RWPE2 (cell line): Measurements from ENCODE around the gene GIGYF1.
"Not testable (repeated sequence)": the region's sequence is repeated elsewhere in the genome, so short reads cannot be mapped to it uniquely, and the experiment has no call there.

Source experiments
- ATAC-seq: fragments of 200-7000 bp; cut with Tn5 transposase; 3 replicates; pipeline ENCODE4 v1.9.1; 2021; ENCODE audit warnings: low read depth
- DNase-seq: peaks from one replicate; pipeline ENCODE4 v3.0.0-alpha.2; 2020; ENCODE audit warnings: low spot score
- H3K27ac ChIP-seq: fragments of 450-650 bp; 2 replicates; pipeline ENCODE4 v1.5.1; 2017; ENCODE audit warnings: mild to moderate bottlenecking; ENCODE audit not compliant: poor library complexity, severe bottlenecking
- H3K27me3 ChIP-seq: fragments of 250-450 bp; sonication (Bioruptor Pico); 2 replicates; pipeline ENCODE4 v1.5.1; 2021; ENCODE audit warnings: mild to moderate bottlenecking, moderate library complexity; ENCODE audit not compliant: insufficient read depth, poor library complexity, severe bottlenecking
- H3K36me3 ChIP-seq: fragments of 250-450 bp; sonication (Bioruptor Pico); 2 replicates; pipeline ENCODE4 v1.5.1; 2020; ENCODE audit warnings: low read depth, mild to moderate bottlenecking, moderate library complexity
- H3K4me1 ChIP-seq: fragments of 250-450 bp; sonication (Bioruptor Pico); 2 replicates; pipeline ENCODE4 v1.5.1; 2021; ENCODE audit warnings: mild to moderate bottlenecking, moderate library complexity; ENCODE audit not compliant: insufficient read depth, poor library complexity, severe bottlenecking
- H3K4me3 ChIP-seq: fragments of 250-450 bp; sonication (Bioruptor Pico); 2 replicates; pipeline ENCODE4 v1.5.1; 2021; ENCODE audit warnings: mild to moderate bottlenecking, moderate library complexity; ENCODE audit not compliant: severe bottlenecking
- H3K9me3 ChIP-seq: fragments of 250-450 bp; sonication (Bioruptor Pico); 2 replicates; pipeline ENCODE4 v1.5.1; 2021; ENCODE audit warnings: mild to moderate bottlenecking, moderate library complexity; ENCODE audit not compliant: severe bottlenecking
- TF ChIP-seq, protein P1 (sequence below): fragments of 450-650 bp; IDR thresholded peaks from one replicate; pipeline ENCODE4 v1.5.1; 2017; ENCODE audit warnings: mild to moderate bottlenecking, moderate library complexity; ENCODE audit not compliant: poor library complexity, severe bottlenecking

Gene GIGYF1

GRCh38 chr7:100731937-100732636 lies 38.0 kb upstream of the GIGYF1 start:
- TF ChIP-seq, protein P1, sequence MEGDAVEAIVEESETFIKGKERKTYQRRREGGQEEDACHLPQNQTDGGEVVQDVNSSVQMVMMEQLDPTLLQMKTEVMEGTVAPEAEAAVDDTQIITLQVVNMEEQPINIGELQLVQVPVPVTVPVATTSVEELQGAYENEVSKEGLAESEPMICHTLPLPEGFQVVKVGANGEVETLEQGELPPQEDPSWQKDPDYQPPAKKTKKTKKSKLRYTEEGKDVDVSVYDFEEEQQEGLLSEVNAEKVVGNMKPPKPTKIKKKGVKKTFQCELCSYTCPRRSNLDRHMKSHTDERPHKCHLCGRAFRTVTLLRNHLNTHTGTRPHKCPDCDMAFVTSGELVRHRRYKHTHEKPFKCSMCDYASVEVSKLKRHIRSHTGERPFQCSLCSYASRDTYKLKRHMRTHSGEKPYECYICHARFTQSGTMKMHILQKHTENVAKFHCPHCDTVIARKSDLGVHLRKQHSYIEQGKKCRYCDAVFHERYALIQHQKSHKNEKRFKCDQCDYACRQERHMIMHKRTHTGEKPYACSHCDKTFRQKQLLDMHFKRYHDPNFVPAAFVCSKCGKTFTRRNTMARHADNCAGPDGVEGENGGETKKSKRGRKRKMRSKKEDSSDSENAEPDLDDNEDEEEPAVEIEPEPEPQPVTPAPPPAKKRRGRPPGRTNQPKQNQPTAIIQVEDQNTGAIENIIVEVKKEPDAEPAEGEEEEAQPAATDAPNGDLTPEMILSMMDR = no peak
- ATAC-seq (no peak), DNase-seq (no peak)
- no peaks in the 10 kb centered on the region for H3K27me3 ChIP-seq
- H3K4me1 ChIP-seq = no peaks in the 10 kb centered on the region
- no peak overlapping the region for H3K4me3 ChIP-seq
- no peak overlapping the region for H3K27ac ChIP-seq
- no peaks in the 10 kb centered on the region for H3K9me3 ChIP-seq
- H3K36me3 ChIP-seq = no peaks in the 10 kb centered on the region

GRCh38 chr7:100730136-100730800 lies 36.2 kb upstream of the GIGYF1 start:
- TF ChIP-seq, protein P1 = no peak
- DNase-seq = no peak

DNA sequence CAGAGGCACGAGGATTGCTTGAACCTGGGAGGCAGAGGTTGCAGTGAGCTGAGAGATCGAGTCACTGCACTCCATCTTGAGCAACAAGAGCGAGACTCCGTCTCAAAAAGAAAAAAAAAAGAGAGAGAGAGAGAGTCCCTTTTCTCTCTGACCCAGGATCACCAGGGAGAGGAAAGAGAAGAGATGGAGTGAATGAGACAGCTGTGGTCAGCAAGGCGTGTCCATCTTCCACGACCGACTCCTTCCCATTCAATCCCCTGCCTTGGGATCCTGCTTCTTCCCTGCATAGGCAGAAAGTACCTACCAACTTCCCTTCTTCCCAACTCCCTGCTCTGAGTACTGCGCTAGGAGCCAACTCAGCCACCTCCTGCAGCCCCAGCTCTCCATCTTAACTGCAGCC lies 34.1 kb upstream of the GIGYF1 start:
- TF ChIP-seq, protein P1 = no peak
- no peak for DNase-seq
- Histone ChIP-seq H3K4me3 (no peak overlapping the region), H3K9me3 (no peaks in the 10 kb centered on the region), H3K27me3 (no peaks in the 10 kb centered on the region), H3K36me3 (no peaks in the 10 kb centered on the region), H3K4me1 (peaks cover 4% of the 10 kb centered on the region), H3K27ac (no peak overlapping the region)
- no peak for ATAC-seq

More at GRCh38 chr7:100730136-100730800, 36.2 kb upstream of the GIGYF1 start:
- no peak for ATAC-seq
- Histone ChIP-seq H3K4me3 (no peak overlapping the region), H3K27ac (no peak overlapping the region), H3K27me3 (no peaks in the 10 kb centered on the region), H3K36me3 (no peaks in the 10 kb centered on the region), H3K9me3 (no peaks in the 10 kb centered on the region), H3K4me1 (peaks cover 4% of the 10 kb centered on the region)

DNA sequence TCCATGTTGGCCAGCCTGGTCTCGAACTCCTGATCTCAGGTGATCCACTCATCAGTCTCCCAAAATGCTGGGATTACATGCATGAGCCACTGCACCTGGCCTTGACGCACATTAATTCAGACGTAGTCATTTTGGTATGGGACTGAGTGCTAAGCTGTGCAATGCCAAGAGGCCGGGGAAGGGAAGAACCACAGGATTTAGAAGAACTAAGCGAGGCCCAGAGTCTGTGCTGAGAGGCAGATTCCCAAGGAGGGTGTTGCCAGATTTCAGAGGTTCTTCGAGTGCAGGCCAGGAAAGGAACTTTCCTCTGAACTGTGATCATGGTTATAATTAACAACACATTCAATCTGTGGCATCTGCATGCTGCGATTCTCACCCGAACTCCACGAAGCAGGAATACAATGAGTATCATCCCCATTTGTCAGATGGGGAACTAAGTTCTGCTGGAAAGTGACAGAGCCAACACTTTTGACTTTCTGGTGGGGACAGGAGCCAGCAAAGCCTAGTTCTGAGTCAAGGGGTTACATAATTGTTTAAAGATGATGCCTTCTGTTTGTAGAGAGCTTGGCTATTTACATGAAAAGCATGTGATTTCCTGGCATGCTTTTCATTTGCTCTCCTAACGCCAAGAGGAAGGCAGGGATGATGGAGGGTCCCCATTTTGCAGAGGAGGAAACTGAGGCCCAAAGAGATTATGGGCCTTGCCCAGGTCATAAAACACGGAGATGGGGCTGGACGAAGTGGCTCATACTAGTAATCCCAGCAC lies 33.1 kb upstream of the GIGYF1 start:
- H3K27me3 ChIP-seq = no peaks in the 10 kb centered on the region
- peaks cover 4% of the 10 kb centered on the region for H3K4me1 ChIP-seq
- no peaks in the 10 kb centered on the region for H3K36me3 ChIP-seq
- no peaks in the 10 kb centered on the region for H3K9me3 ChIP-seq
- no peak for DNase-seq
- TF ChIP-seq, protein P1 = no peak
- no peak overlapping the region for H3K27ac ChIP-seq
- no peak overlapping the region for H3K4me3 ChIP-seq
- no peak for ATAC-seq

DNA sequence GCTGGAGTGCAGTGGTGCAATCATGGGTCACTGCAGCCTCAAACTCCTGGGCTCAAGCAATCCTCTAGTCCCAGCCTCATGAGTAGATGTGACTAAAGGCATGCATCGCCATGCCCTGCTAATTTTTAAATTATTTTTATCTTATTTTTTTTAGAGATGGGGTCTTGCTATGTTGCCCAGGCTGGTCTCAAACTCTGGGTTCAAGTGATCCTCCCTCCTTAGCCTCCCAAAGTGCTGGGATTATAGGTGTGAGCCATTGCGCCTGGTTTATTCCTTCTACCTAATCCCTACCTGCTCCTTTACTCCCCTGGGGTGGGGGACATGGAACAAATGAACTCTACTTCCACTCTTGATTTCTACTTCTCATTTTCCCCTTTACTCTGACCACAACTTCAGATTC lies 30.3 kb upstream of the GIGYF1 start:
- H3K36me3 ChIP-seq, H3K27ac ChIP-seq, DNase-seq, H3K4me3 ChIP-seq, ATAC-seq, H3K9me3 ChIP-seq, H3K4me1 ChIP-seq: not testable (repeated sequence)
- peaks cover 20% of the 10 kb centered on the region for H3K27me3 ChIP-seq
